Measurements from ENCODE around the gene TOR1AIP2. TPM values are rescaled to one million over a fixed set of nuclear protein-coding genes. Genes with fewer than 3 reads are reported as not detected.

The TOR1AIP2 gene
- total and polyA plus RNA-seq, 2 of the 13 experiments (the other 11 are each of a cell fraction or from before 2014, with no cell fraction given) = 35.2 to 65.8 TPM

DNA sequence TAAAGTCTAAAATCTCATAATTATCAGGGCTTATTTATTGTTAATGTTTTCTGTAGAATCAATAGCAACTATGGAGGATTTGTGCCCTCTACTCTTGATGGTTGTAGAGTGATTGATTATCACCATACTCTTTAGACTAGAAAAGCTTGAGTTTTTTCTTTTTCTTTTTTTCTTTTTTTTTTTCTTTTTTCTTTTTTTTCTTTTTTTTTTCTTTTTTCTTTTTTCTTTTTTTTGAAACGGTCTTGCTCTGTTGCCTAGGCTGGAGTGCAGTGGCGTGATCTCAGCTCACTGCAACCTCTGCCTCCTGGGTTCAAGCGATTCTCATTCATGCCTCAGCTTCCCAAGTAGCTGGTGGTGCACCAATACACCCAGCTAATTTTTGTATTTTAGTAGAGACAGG is 34.2 kb upstream of the TOR1AIP2 start (continued):
- TF ChIP-seq, protein P1, sequence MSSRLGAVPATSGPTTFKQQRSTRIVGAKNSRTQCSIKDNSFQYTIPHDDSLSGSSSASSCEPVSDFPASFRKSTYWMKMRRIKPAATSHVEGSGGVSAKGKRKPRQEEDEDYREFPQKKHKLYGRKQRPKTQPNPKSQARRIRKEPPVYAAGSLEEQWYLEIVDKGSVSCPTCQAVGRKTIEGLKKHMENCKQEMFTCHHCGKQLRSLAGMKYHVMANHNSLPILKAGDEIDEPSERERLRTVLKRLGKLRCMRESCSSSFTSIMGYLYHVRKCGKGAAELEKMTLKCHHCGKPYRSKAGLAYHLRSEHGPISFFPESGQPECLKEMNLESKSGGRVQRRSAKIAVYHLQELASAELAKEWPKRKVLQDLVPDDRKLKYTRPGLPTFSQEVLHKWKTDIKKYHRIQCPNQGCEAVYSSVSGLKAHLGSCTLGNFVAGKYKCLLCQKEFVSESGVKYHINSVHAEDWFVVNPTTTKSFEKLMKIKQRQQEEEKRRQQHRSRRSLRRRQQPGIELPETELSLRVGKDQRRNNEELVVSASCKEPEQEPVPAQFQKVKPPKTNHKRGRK (CRISPR knock-in tag; IDR thresholded peaks at IDR 0.05) = no peak
- TF ChIP-seq ZSCAN21 (CRISPR knock-in tag; IDR thresholded peaks at IDR 0.05; ENCODE audit: borderline replicate concordance) = no peak
- TF ChIP-seq, protein P2, sequence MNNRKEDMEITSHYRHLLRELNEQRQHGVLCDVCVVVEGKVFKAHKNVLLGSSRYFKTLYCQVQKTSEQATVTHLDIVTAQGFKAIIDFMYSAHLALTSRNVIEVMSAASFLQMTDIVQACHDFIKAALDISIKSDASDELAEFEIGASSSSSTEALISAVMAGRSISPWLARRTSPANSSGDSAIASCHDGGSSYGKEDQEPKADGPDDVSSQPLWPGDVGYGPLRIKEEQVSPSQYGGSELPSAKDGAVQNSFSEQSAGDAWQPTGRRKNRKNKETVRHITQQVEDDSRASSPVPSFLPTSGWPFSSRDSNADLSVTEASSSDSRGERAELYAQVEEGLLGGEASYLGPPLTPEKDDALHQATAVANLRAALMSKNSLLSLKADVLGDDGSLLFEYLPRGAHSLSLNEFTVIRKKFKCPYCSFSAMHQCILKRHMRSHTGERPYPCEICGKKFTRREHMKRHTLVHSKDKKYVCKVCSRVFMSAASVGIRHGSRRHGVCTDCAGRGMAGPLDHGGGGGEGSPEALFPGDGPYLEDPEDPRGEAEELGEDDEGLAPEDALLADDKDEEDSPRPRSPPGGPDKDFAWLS (CRISPR knock-in tag; IDR thresholded peaks at IDR 0.05; ENCODE audit: borderline replicate concordance) = no peak
- TF ChIP-seq, protein P3, sequence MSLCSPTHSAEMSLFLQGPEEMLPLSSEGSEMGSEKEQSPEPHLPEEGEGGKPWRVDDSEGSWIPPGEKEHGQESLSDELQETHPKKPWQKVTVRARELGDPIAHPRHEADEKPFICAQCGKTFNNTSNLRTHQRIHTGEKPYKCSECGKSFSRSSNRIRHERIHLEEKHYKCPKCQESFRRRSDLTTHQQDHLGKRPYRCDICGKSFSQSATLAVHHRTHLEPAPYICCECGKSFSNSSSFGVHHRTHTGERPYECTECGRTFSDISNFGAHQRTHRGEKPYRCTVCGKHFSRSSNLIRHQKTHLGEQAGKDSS (CRISPR knock-in tag; IDR thresholded peaks at IDR 0.05; ENCODE audit: borderline replicate concordance, low read depth) = no peak

DNA sequence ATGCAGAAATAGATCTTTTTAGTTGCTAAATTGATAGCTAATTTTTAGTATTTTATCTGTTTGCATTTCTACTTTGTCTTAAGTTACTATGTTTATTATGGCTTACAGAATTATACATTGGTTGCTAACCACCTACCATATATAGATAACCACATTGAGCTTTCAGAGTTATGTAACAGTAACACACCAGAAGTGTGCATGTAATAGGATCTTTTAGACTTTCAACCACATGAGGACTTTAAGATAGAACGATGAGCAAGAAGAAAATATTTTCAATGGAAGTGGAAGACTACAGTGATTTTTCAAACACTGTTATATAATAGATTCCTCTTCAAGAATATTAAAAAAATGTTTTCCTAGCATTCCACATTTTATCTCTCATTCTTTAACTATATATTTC is 33.3 kb upstream of the TOR1AIP2 start:
- Histone ChIP-seq H3K36me3 (replicated peaks in 1 of 2; ENCODE audit: control insufficient read depth in 1 of 2, insufficient read depth in 2 of 2, low read length in 2 of 2) (peaks cover 3 to 35% of the 10 kb centered on the region in 2 experiments), H3K27ac (ENCODE audit: extremely low read length, insufficient read depth, low read length) (no peak overlapping the region), H3K79me2 (ENCODE audit: insufficient read depth, low read length) (no peaks in the 10 kb centered on the region), H2AFZ (ENCODE audit: low read length) (no peak overlapping the region), H3K4me3 (replicated peaks in 1 of 3; ENCODE audit: insufficient read depth in 1 of 3, low read depth in 2 of 3, low read length in 3 of 3) (no peak overlapping the region), H3K4me1 (ENCODE audit: insufficient read depth, low read length) (no peaks in the 10 kb centered on the region), H3K9ac (ENCODE audit: insufficient read depth, low read depth, low read length) (no peak overlapping the region), H3K4me2 (ENCODE audit: low read depth, low read length) (no peak overlapping the region), H3K27me3 (ENCODE audit: control insufficient read depth in 1 of 2, insufficient read depth in 2 of 2, low read length in 2 of 2) (no peaks in the 10 kb centered on the region), H3K9me3 (ENCODE audit: low read length) (no peaks in the 10 kb centered on the region), H4K20me1 (ENCODE audit: insufficient read depth, low read length) (no peaks in the 10 kb centered on the region)
- ATAC-seq = no peak
- no TSS peak for BruUV-seq (replicated peaks)
- in situ Hi-C loops (cut with HindIII; ENCODE audit: extremely low pct_ligation_motif_present, low pct_unique_long_range_greater_than_20kb) (no loop called here), intact Hi-C loops (cut with micrococcal nuclease; ENCODE audit: unreplicated experiment) (no loop called here)
- no peak for DNase-seq (ENCODE audit: low spot score)
- ChIA-PET CTCF (ENCODE audit: low intra/inter-chr PET ratio, low total read pairs) (no interaction called here), POLR2A (no interaction called here)
- WGBS (ENCODE audit: low lambda C conversion rate) = 96% methylated on average over 1 of the region's 1 CpG
- no peak for FAIRE-seq
- no peak for TF ChIP-seq ETV5 (CRISPR knock-in tag; IDR thresholded peaks at IDR 0.05; ENCODE audit: borderline replicate concordance)
- TF ChIP-seq, protein P4, sequence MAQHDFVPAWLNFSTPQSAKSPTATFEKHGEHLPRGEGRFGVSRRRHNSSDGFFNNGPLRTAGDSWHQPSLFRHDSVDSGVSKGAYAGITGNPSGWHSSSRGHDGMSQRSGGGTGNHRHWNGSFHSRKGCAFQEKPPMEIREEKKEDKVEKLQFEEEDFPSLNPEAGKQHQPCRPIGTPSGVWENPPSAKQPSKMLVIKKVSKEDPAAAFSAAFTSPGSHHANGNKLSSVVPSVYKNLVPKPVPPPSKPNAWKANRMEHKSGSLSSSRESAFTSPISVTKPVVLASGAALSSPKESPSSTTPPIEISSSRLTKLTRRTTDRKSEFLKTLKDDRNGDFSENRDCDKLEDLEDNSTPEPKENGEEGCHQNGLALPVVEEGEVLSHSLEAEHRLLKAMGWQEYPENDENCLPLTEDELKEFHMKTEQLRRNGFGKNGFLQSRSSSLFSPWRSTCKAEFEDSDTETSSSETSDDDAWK (CRISPR knock-in tag; IDR thresholded peaks at IDR 0.05) = no peak
- no peak for TF ChIP-seq ZSCAN21 (CRISPR knock-in tag; IDR thresholded peaks at IDR 0.05; ENCODE audit: borderline replicate concordance)
- TF ChIP-seq, protein P5, sequence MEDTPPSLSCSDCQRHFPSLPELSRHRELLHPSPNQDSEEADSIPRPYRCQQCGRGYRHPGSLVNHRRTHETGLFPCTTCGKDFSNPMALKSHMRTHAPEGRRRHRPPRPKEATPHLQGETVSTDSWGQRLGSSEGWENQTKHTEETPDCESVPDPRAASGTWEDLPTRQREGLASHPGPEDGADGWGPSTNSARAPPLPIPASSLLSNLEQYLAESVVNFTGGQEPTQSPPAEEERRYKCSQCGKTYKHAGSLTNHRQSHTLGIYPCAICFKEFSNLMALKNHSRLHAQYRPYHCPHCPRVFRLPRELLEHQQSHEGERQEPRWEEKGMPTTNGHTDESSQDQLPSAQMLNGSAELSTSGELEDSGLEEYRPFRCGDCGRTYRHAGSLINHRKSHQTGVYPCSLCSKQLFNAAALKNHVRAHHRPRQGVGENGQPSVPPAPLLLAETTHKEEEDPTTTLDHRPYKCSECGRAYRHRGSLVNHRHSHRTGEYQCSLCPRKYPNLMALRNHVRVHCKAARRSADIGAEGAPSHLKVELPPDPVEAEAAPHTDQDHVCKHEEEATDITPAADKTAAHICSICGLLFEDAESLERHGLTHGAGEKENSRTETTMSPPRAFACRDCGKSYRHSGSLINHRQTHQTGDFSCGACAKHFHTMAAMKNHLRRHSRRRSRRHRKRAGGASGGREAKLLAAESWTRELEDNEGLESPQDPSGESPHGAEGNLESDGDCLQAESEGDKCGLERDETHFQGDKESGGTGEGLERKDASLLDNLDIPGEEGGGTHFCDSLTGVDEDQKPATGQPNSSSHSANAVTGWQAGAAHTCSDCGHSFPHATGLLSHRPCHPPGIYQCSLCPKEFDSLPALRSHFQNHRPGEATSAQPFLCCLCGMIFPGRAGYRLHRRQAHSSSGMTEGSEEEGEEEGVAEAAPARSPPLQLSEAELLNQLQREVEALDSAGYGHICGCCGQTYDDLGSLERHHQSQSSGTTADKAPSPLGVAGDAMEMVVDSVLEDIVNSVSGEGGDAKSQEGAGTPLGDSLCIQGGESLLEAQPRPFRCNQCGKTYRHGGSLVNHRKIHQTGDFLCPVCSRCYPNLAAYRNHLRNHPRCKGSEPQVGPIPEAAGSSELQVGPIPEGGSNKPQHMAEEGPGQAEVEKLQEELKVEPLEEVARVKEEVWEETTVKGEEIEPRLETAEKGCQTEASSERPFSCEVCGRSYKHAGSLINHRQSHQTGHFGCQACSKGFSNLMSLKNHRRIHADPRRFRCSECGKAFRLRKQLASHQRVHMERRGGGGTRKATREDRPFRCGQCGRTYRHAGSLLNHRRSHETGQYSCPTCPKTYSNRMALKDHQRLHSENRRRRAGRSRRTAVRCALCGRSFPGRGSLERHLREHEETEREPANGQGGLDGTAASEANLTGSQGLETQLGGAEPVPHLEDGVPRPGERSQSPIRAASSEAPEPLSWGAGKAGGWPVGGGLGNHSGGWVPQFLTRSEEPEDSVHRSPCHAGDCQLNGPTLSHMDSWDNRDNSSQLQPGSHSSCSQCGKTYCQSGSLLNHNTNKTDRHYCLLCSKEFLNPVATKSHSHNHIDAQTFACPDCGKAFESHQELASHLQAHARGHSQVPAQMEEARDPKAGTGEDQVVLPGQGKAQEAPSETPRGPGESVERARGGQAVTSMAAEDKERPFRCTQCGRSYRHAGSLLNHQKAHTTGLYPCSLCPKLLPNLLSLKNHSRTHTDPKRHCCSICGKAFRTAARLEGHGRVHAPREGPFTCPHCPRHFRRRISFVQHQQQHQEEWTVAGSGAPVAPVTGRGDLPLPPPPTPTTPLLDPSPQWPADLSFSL (CRISPR knock-in tag; IDR thresholded peaks at IDR 0.05) = no peak
- TF ChIP-seq, protein P6, sequence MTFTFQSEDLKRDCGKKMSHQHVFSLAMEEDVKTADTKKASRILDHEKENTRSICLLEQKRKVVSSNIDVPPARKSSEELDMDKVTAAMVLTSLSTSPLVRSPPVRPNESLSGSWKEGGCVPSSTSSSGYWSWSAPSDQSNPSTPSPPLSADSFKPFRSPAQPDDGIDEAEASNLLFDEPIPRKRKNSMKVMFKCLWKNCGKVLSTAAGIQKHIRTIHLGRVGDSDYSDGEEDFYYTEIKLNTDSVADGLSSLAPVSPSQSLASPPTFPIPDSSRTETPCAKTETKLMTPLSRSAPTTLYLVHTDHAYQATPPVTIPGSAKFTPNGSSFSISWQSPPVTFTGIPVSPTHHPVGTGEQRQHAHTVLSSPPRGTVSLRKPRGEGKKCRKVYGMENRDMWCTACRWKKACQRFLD (CRISPR knock-in tag; IDR thresholded peaks at IDR 0.05; ENCODE audit: borderline replicate concordance) = no peak

Data from HepG2 (cell line).